ENCODE data around the gene TTC23L.

DNA sequence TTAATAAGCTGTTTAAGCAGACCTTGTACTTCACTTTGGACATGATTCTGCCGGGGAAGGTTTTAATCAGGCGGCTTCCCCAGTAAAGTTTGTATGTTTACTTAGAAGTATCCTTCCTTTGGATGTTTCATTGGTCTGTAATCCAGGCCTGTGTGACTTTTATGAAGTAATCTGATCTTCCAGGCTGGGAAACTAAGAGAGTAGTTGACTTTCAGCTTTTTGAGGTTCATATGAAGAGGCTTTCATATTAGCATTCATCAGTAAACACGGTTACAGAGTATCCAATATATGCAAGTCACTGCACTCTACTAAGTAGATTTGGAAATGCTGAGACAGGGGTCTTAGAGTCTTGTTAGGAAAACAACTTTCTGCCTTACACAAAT lies 91.5 kb downstream of the TTC23L start:
- TF ChIP-seq, protein P1, sequence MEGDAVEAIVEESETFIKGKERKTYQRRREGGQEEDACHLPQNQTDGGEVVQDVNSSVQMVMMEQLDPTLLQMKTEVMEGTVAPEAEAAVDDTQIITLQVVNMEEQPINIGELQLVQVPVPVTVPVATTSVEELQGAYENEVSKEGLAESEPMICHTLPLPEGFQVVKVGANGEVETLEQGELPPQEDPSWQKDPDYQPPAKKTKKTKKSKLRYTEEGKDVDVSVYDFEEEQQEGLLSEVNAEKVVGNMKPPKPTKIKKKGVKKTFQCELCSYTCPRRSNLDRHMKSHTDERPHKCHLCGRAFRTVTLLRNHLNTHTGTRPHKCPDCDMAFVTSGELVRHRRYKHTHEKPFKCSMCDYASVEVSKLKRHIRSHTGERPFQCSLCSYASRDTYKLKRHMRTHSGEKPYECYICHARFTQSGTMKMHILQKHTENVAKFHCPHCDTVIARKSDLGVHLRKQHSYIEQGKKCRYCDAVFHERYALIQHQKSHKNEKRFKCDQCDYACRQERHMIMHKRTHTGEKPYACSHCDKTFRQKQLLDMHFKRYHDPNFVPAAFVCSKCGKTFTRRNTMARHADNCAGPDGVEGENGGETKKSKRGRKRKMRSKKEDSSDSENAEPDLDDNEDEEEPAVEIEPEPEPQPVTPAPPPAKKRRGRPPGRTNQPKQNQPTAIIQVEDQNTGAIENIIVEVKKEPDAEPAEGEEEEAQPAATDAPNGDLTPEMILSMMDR (IDR thresholded peaks at IDR 0.05) = no peak
- TF ChIP-seq POLR2A (IDR thresholded peaks at IDR 0.05) = no peak
